ENCODE results near the gene ATP6V0E2. TPM values are rescaled to one million over a fixed set of nuclear protein-coding genes. Genes with fewer than 3 reads are reported as not detected.
"Not testable (repeated sequence)": the region's sequence is repeated elsewhere in the genome, so short reads cannot be mapped to it uniquely, and the experiment has no call there.

Gene ATP6V0E2
- total RNA-seq, 4 donors from 2014 or later = 20.1 to 35.6 (median 30.7) TPM

GRCh38 chr7:149884541-149884940 is 10.8 kb downstream of the ATP6V0E2 start:
- H3K4me1 ChIP-seq = peaks cover 0 to 54% (median 6%) of the 10 kb centered on the region in 3 donors
- no peaks in the 10 kb centered on the region for H3K27me3 ChIP-seq
- ATAC-seq = no peak
- H3K27ac ChIP-seq = peak overlapping the region in 1 of 4 donors; percentile 53
- 36% methylated on average over 2 of the region's 2 CpGs; no CpG with 5 or more reads in 1 of the 2 donors for WGBS, 2 donors (ENCODE audit: low coverage in 1 of 2)
- H3K4me3 ChIP-seq = no peak overlapping the region
- peaks cover 0 to 6% of the 10 kb centered on the region in 2 donors for H3K36me3 ChIP-seq
- TF ChIP-seq POLR2A (IDR thresholded peaks at IDR 0.05) = no peak
- no peak for TF ChIP-seq EP300 (IDR thresholded peaks at IDR 0.05)
- no peak for TF ChIP-seq CTCF (IDR thresholded peaks at IDR 0.05)
- no peak for TF ChIP-seq POLR2AphosphoS5 (IDR thresholded peaks at IDR 0.05)
- no peaks in the 10 kb centered on the region for H3K9me3 ChIP-seq

- TF ChIP-seq POLR2A (IDR thresholded peaks at IDR 0.05) (no peak), POLR2AphosphoS5 (IDR thresholded peaks at IDR 0.05) (no peak)
- peaks cover 0 to 50% (median 6%) of the 10 kb centered on the region in 3 donors for H3K4me1 ChIP-seq
- H3K9me3 ChIP-seq = no peaks in the 10 kb centered on the region
- no peak overlapping the region for H3K4me3 ChIP-seq
- no peaks in the 10 kb centered on the region for H3K36me3 ChIP-seq
- WGBS, 2 donors (ENCODE audit: low coverage in 1 of 2) = 29 to 60% methylated on average over 1 of the region's 13 CpGs
- no peak overlapping the region for H3K27ac ChIP-seq
- ATAC-seq = no peak
- H3K27me3 ChIP-seq = no peaks in the 10 kb centered on the region
These were observed 11.6 kb downstream of the ATP6V0E2 start for GRCh38 chr7:149885191-149886017.

- no peaks in the 10 kb centered on the region for H3K9me3 ChIP-seq
- ATAC-seq = no peak
These were observed 12.2 kb downstream of the ATP6V0E2 start for GRCh38 chr7:149886018-149886415.

GRCh38 chr7:149887311-149887710 is 13.5 kb downstream of the ATP6V0E2 start:
- TF ChIP-seq CTCF (IDR thresholded peaks at IDR 0.05) (no peak), POLR2AphosphoS5 (IDR thresholded peaks at IDR 0.05) (no peak), POLR2A (IDR thresholded peaks at IDR 0.05) (no peak), EP300 (IDR thresholded peaks at IDR 0.05) (no peak)

More at GRCh38 chr7:149886018-149886415, 12.2 kb downstream of the ATP6V0E2 start:
- Histone ChIP-seq H3K4me1 (peaks cover 0 to 44% (median 6%) of the 10 kb centered on the region in 3 donors), H3K27ac (no peak overlapping the region), H3K27me3 (no peaks in the 10 kb centered on the region), H3K36me3 (no peaks in the 10 kb centered on the region), H3K4me3 (no peak overlapping the region)
- WGBS, 2 donors (ENCODE audit: low coverage in 1 of 2) = 80 to 83% methylated on average over 4 of the region's 4 CpGs
- TF ChIP-seq EP300 (IDR thresholded peaks at IDR 0.05) = no peak
- no peak for TF ChIP-seq CTCF (IDR thresholded peaks at IDR 0.05)
- TF ChIP-seq POLR2A (IDR thresholded peaks at IDR 0.05) = no peak
- no peak for TF ChIP-seq POLR2AphosphoS5 (IDR thresholded peaks at IDR 0.05)

GRCh38 chr7:149890715-149891114 is 16.9 kb downstream of the ATP6V0E2 start:
- ATAC-seq, H3K4me1 ChIP-seq, H3K27me3 ChIP-seq, H3K9me3 ChIP-seq, H3K4me3 ChIP-seq, H3K27ac ChIP-seq, H3K36me3 ChIP-seq: not testable (repeated sequence)
- WGBS, 2 donors (ENCODE audit: low coverage in 1 of 2) = no CpG with 5 or more reads among the region's 2 CpGs

More at GRCh38 chr7:149887311-149887710, 13.5 kb downstream of the ATP6V0E2 start:
- Histone ChIP-seq H3K4me1 (peaks cover 0 to 31% (median 6%) of the 10 kb centered on the region in 3 donors), H3K9me3 (no peaks in the 10 kb centered on the region), H3K4me3 (no peak overlapping the region), H3K36me3 (no peaks in the 10 kb centered on the region), H3K27me3 (no peaks in the 10 kb centered on the region), H3K27ac (no peak overlapping the region)
- no peak for ATAC-seq
- WGBS, 2 donors (ENCODE audit: low coverage in 1 of 2) = 86 to 90% methylated on average over 1 to 4 of the region's 7 CpGs

- not testable (repeated sequence) for H3K9me3 ChIP-seq, H3K4me1 ChIP-seq, H3K36me3 ChIP-seq, ATAC-seq, H3K27ac ChIP-seq, H3K27me3 ChIP-seq, H3K4me3 ChIP-seq
- WGBS, 2 donors (ENCODE audit: low coverage in 1 of 2) = 72 to 76% methylated on average over 7 of the region's 8 CpGs
These were observed 21.2 kb downstream of the ATP6V0E2 start for GRCh38 chr7:149894957-149895356.

GRCh38 chr7:149907776-149908376 is 34.1 kb downstream of the ATP6V0E2 start:
- not testable (repeated sequence) for H3K27ac ChIP-seq, H3K9me3 ChIP-seq, H3K36me3 ChIP-seq, H3K27me3 ChIP-seq, H3K4me3 ChIP-seq, H3K4me1 ChIP-seq, ATAC-seq
- WGBS, 2 donors (ENCODE audit: low coverage in 1 of 2) = 57% methylated on average over 4 of the region's 6 CpGs; no CpG with 5 or more reads in 1 of the 2 donors

- not testable (repeated sequence) for H3K4me3 ChIP-seq, H3K4me1 ChIP-seq, H3K36me3 ChIP-seq, H3K27me3 ChIP-seq, H3K9me3 ChIP-seq, ATAC-seq, H3K27ac ChIP-seq
- 65 to 72% methylated on average over 6 of the region's 9 CpGs for WGBS, 2 donors (ENCODE audit: low coverage in 1 of 2)
These were observed 36.5 kb downstream of the ATP6V0E2 start for GRCh38 chr7:149910219-149910618.

GRCh38 chr7:149912126-149912525 is 38.4 kb downstream of the ATP6V0E2 start:
- ATAC-seq, H3K36me3 ChIP-seq, H3K27ac ChIP-seq, H3K4me1 ChIP-seq, H3K27me3 ChIP-seq, H3K4me3 ChIP-seq, H3K9me3 ChIP-seq: not testable (repeated sequence)
- WGBS, 2 donors (ENCODE audit: low coverage in 1 of 2) = 67% methylated on average over 1 of the region's 4 CpGs; no CpG with 5 or more reads in 1 of the 2 donors

Data from gastroesophageal sphincter (tissue), 4 donors.